ENCODE results near the gene CIDEB. TPM values are rescaled to one million over a fixed set of nuclear protein-coding genes. Genes with fewer than 3 reads are reported as not detected.

The CIDEB gene
- total and polyA plus RNA-seq, 2 of the 4 experiments (the other 2 are of a cell fraction), result under 0.01 to 0.19 TPM

GRCh38 chr14:24325041-24325530, 17.3 kb upstream of the CIDEB start:
- no peak overlapping the region for H2BK15ac ChIP-seq (ENCODE audit: low read depth, low read length)
- no peak overlapping the region for H3K4me2 ChIP-seq (ENCODE audit: low read depth, low read length)
- no peak overlapping the region for H3K9ac ChIP-seq (ENCODE audit: low read depth, low read length)
- H3K14ac ChIP-seq (replicated peaks; ENCODE audit: low read depth, low read length), result no peak overlapping the region
- no peak overlapping the region for H4K8ac ChIP-seq (ENCODE audit: low read depth in 2 of 2, low read length in 2 of 2)
- peak overlapping the region; percentile 65 for H2AK9ac ChIP-seq (replicated peaks; ENCODE audit: low read depth, low read length, poor library complexity)
- DNase-seq (no peak), ATAC-seq (ENCODE audit: low read depth) (no peak)
- no TSS peak for BruUV-seq (replicated peaks)
- in situ Hi-C loops (cut with MboI; ENCODE audit: low sequenced_read_pairs), result no loop called here
- CTCF ChIA-PET, result interaction anchor here (1.0 kb wide), 1 partner anchor 8 kb away, joined by 3 read pairs; no protein-coding TSS in a partner anchor
- no peak overlapping the region for H3K4ac ChIP-seq (ENCODE audit: low read depth, low read length)
- no peak overlapping the region for H2BK120ac ChIP-seq (ENCODE audit: low read depth, low read length)
- H2AFZ ChIP-seq (replicated peaks; ENCODE audit: low read length, poor library complexity), result no peak overlapping the region
- intact Hi-C loops (cut with micrococcal nuclease), result no loop called here
- H3K4me3 ChIP-seq (ENCODE audit: insufficient read depth, low read depth, low read length), result no peak overlapping the region
- H3K18ac ChIP-seq (ENCODE audit: low read depth, low read length), result no peak overlapping the region
- no peak for TF ChIP-seq ELK1 (IDR thresholded peaks at IDR 0.05; ENCODE audit: borderline replicate concordance, low read depth, low read length)
- TF ChIP-seq CTCF (conservative IDR thresholded peaks at IDR 0.05; ENCODE audit: low read depth, low read length), result no peak
- TF ChIP-seq MAFK (IDR thresholded peaks at IDR 0.05; ENCODE audit: low read depth, low read length), result no peak
- no peak for TF ChIP-seq SMC3 (IDR thresholded peaks at IDR 0.05; ENCODE audit: low read depth, low read length)
- TF ChIP-seq NFE2L2 (IDR thresholded peaks at IDR 0.05; ENCODE audit: low read depth, low read length), result no peak
- no peak for TF ChIP-seq FOS (IDR thresholded peaks at IDR 0.05; ENCODE audit: low read depth, low read length)
- TF ChIP-seq POLR2A (IDR thresholded peaks at IDR 0.05; ENCODE audit: low read depth, low read length), result no peak
- TF ChIP-seq, protein P1, sequence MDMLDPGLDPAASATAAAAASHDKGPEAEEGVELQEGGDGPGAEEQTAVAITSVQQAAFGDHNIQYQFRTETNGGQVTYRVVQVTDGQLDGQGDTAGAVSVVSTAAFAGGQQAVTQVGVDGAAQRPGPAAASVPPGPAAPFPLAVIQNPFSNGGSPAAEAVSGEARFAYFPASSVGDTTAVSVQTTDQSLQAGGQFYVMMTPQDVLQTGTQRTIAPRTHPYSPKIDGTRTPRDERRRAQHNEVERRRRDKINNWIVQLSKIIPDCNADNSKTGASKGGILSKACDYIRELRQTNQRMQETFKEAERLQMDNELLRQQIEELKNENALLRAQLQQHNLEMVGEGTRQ (IDR thresholded peaks at IDR 0.05; ENCODE audit: low read depth, low read length), result no peak
- TF ChIP-seq BHLHE40 (IDR thresholded peaks at IDR 0.05; ENCODE audit: low read depth, low read length), result no peak
- TF ChIP-seq CEBPB (IDR thresholded peaks at IDR 0.05; ENCODE audit: low read depth, low read length), result no peak
- TF ChIP-seq MXI1 (IDR thresholded peaks at IDR 0.05; ENCODE audit: borderline replicate concordance, low read depth, low read length), result no peak
- 78% methylated on average over 1 of the region's 5 CpGs; no CpG with 5 or more reads in 1 of the 2 experiments for WGBS, 2 experiments (ENCODE audit: extremely low coverage in 2 of 2, insufficient read length in 1 of 2)
- no peak overlapping the region for H4K5ac ChIP-seq (ENCODE audit: low read depth, low read length)
- no peak overlapping the region for H3K27ac ChIP-seq (ENCODE audit: insufficient read depth, low read length)
- no peaks in the 10 kb centered on the region for H3K9me3 ChIP-seq (ENCODE audit: control insufficient read depth, insufficient read depth, low read length)
- no peak overlapping the region for H2BK20ac ChIP-seq (ENCODE audit: low read depth, low read length)
- H2BK5ac ChIP-seq (ENCODE audit: low read depth, low read length, poor library complexity, severe bottlenecking), result no peak overlapping the region
- H3K9me1 ChIP-seq (ENCODE audit: insufficient read depth, low read length), result no peaks in the 10 kb centered on the region; the same call in 1 of the 2 replicates
- H3K4me1 ChIP-seq (ENCODE audit: control insufficient read depth, insufficient read depth, low read length), result no peaks in the 10 kb centered on the region
- H3K36me3 ChIP-seq (ENCODE audit: control insufficient read depth, insufficient read depth, low read length), result no peaks in the 10 kb centered on the region
- H2AK5ac ChIP-seq (ENCODE audit: low read depth, low read length), result no peak overlapping the region
- H3K23ac ChIP-seq (ENCODE audit: low read depth, low read length), result no peak overlapping the region
- peaks cover 41% of the 10 kb centered on the region for H3K27me3 ChIP-seq (ENCODE audit: control insufficient read depth, insufficient read depth, low read length)
- POLR2A ChIA-PET (ENCODE audit: unreplicated experiment), result no interaction called here
- no peak overlapping the region for H4K91ac ChIP-seq (ENCODE audit: insufficient read depth, low read depth, low read length)
- dilution Hi-C loops (cut with HindIII; ENCODE audit: low sequenced_read_pairs, unreplicated experiment), result no loop called here
- H4K20me1 ChIP-seq (ENCODE audit: insufficient read depth, low read length), result no peaks in the 10 kb centered on the region
- H3K79me1 ChIP-seq (ENCODE audit: low read depth in 1 of 2, low read length in 2 of 2), result no peaks in the 10 kb centered on the region
- H3K56ac ChIP-seq (ENCODE audit: extremely low read depth, insufficient read depth, low read length), result no peak overlapping the region
